Transverse colon (tissue), 3 donors: ENCODE measurements around the gene KRTAP6-1.

Experiments
- CTCF ChIP-seq, 5 experiments: fragments of 200-600 bp in 3 of 5; fragments of 450-650 bp in 2 of 5; sonication (generic) in 3 of 5; IDR thresholded peaks; 1 replicate in 2 of 5; 2 replicates in 3 of 5; pipeline ENCODE4 v1.5.1; 2016 to 2017; ENCODE audit warnings: antibody characterized with exemption in 5 of 5, inconsistent platforms in 3 of 5, mild to moderate bottlenecking in 2 of 5, moderate library complexity in 1 of 5
- POLR2A ChIP-seq: fragments of 450-650 bp; IDR thresholded peaks from one replicate; pipeline ENCODE4 v1.6.1; 2016; ENCODE audit warnings: antibody characterized with exemption, mild to moderate bottlenecking, moderate library complexity

DNA sequence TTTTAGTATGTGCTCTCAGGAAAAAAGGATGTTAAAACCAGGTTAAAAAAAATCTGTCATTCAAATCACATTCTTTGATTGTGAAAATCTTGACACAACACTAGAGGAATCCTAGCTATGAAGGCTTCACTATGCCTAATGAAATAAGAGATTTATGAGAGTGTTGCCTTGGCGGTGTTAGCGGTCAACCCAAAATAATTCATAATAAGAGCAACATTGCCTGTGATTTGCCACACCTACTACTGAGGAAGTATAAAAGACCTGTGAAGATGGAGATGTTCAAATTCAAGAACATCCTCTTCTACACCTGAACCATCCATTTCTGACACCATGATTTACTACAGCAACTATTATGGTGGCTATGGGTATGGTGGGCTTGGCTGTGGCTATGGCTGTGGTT, 2.4 kb upstream of the KRTAP6-1 start, which contains the start of gene KRTAP20-1:
- TF ChIP-seq CTCF (IDR thresholded peaks at IDR 0.05) (no peak), POLR2A (no peak)
